Fibroblast of the aortic adventitia (primary cell): ENCODE results near the gene MYOM1. TPM values are rescaled to one million over a fixed set of nuclear protein-coding genes. Genes with fewer than 3 reads are reported as not detected.

Source experiments
- DNase-seq: peaks from one replicate; pipeline ENCODE4 v3.0.0-alpha.2; 2010; ENCODE audit warnings: low read depth
- H3K4me3 ChIP-seq: 2 replicates; pipeline ENCODE4 v1.5.1; 2011; ENCODE audit warnings: low read depth, mild to moderate bottlenecking, control low read depth, low read length, moderate library complexity
- total RNA-seq: library from RNA; depleted of rRNA; stranded (reverse); fragments of >200 nt; gene quantifications from 2 replicates; pipeline ENCODE4 v1.2.3, GENCODE V29; 2012; ENCODE audit warnings: low replicate concordance
- TF ChIP-seq, protein P1 (sequence below): IDR thresholded peaks from 2 replicates; pipeline ENCODE4 v1.5.1; 2011; ENCODE audit warnings: mild to moderate bottlenecking, low read length, control low read depth, inconsistent platforms; ENCODE audit not compliant: insufficient read depth

Gene MYOM1
- total RNA-seq, 1 donor = 0.90 TPM

- TF ChIP-seq, protein P1, sequence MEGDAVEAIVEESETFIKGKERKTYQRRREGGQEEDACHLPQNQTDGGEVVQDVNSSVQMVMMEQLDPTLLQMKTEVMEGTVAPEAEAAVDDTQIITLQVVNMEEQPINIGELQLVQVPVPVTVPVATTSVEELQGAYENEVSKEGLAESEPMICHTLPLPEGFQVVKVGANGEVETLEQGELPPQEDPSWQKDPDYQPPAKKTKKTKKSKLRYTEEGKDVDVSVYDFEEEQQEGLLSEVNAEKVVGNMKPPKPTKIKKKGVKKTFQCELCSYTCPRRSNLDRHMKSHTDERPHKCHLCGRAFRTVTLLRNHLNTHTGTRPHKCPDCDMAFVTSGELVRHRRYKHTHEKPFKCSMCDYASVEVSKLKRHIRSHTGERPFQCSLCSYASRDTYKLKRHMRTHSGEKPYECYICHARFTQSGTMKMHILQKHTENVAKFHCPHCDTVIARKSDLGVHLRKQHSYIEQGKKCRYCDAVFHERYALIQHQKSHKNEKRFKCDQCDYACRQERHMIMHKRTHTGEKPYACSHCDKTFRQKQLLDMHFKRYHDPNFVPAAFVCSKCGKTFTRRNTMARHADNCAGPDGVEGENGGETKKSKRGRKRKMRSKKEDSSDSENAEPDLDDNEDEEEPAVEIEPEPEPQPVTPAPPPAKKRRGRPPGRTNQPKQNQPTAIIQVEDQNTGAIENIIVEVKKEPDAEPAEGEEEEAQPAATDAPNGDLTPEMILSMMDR = no peak
- no peak for DNase-seq
- H3K4me3 ChIP-seq = no peak overlapping the region
Observed at GRCh38 chr18:3148930-3149535, 70.7 kb downstream of the MYOM1 start.

- no peak overlapping the region for H3K4me3 ChIP-seq
- TF ChIP-seq, protein P1 = no peak
Observed at GRCh38 chr18:3147935-3148554, 71.7 kb downstream of the MYOM1 start.

DNA sequence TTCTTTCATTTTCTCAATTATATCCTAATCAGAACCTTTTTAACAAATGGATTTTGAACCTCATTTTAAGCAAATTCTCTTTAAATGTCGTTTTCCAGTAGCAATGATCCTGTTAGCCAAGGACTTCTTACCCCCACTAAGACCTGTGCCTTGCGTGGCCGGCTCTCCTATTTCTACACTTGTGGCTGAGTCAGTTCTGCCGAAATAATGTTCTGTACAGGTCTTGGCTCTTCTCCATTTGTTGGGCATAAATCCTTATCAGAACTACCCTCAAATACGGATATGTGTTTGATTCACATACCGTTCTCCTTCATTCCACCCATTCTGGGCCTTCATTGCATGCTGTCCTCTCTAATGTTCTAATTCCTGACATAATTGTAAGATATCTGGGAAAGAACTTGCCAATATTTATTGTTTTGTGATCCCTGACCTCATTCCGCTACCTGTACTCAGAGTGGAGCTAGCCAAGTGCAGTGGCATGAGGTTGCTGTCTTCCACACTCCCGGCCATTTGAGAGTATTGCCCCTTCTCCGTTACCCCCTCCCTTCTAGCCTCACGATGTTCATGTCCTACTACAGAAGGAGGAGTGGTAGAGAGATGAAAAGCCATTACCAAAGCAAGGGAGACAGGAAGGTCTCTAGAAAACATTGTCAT lies 78.7 kb downstream of the MYOM1 start:
- no peak for DNase-seq
- TF ChIP-seq, protein P1 = no peak
- H3K4me3 ChIP-seq = no peak overlapping the region

More at GRCh38 chr18:3147935-3148554, 71.7 kb downstream of the MYOM1 start:
- no peak for DNase-seq

DNA sequence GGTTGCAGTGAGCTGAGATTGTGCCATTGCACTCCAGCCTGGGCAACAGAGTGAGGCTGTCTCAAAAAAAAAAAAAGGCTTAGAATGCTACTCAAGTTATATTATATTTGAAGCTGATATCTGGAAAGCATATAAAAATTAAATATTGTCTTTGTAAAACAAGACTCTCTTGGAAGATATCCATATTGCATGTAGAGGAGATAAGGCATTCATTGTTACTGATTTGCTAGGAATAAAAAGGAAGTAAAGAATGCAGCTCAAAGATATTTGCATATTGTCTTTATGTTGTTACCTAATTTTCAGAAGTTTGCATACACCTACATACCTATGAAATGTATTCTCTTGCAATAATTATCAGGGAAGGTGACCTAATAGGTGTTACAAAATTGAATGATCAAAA lies 79.4 kb downstream of the MYOM1 start:
- DNase-seq = no peak
- TF ChIP-seq, protein P1 = no peak
- no peak overlapping the region for H3K4me3 ChIP-seq

- DNase-seq = no peak
- TF ChIP-seq, protein P1 = no peak
- H3K4me3 ChIP-seq = no peak overlapping the region
Observed at GRCh38 chr18:3139406-3139805, 80.4 kb downstream of the MYOM1 start.

DNA sequence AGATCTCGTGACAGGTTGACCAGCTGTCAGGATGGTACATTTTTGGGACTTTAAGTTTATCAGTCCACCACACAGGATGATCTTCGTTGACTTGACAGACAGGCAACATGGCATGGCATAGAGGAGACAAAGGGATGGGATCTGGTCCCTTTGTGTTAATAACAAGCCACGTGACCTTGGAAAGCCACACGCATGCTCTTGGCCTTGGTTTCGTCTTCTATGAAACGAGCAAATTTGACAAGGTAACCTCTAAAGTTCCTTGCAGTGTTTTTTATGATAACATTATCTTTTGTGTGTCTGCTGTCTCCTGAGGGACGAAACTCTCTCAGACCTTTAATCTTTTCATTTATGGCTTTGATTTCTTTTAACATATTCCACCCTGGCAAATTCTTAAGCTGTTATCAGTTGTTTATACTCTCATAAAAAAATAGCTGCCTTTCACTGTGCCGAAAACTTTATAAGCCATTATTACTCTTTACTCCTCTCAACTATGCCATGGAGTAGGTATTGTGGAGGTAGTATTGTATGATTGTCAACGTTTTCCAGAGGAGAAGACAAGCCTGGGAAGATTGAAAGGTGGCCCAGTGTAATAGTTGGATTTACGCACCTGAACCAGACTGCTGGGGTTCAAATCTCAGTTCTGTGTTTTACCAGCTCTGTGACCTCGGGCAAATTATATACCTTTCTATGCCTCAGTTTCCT lies 81.3 kb downstream of the MYOM1 start:
- no peak overlapping the region for H3K4me3 ChIP-seq
- TF ChIP-seq, protein P1 = no peak
- DNase-seq = no peak
